Measurements from ENCODE around the gene MTREX. TPM values are rescaled to one million over a fixed set of nuclear protein-coding genes. Genes with fewer than 3 reads are reported as not detected.

The MTREX gene
- total and polyA plus RNA-seq, 2 of the 8 experiments (the other 6 are each of a cell fraction or from before 2014, with no cell fraction given): 16.0 to 130 TPM

DNA sequence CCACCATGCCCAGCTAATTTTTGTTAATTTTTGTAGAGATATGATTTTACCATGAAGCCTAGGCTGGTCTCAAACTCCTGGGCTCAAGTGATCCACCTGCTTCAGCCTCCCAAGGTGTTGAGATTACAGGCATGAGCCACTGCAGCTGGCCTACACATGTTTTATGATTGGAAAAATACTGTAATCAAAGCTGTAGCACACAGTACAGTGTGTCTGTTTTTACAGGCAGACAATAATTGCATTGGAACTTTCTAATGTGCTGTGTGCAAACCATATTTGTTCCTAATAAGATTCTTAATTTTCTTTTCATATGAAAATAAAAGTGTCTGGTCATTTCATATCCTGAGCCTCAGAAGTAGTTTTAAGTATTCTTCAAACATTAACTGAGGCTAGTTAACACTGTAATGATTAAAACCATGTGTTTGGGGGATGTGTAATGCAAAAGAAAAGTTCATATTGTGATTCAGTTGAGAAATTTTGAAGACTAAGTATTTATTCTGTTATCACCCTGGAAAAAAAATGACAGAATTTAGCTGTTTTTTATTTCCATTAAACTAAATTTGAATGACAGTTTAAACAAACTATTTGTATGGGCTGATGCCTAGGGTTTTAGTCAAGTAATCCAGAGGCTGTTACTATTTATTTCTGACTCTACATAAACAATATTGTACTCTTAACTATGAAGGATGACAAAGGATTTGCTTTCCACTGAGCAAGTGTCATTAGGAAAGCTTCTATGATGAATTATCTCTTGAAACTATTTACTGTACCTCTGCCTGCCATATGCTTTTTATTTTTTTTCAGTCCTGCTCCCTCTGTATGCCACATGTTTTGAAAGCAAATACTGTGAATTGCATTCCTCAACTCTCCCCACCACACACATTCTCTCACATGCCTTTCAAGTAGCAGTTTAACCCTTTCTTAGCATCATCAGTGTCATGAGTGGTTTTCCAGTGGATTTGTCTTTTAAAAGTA is 111.5 kb downstream of the MTREX start:
- no peak for TF ChIP-seq RAD21 (IDR thresholded peaks at IDR 0.05 in 1 of 2, conservative IDR thresholded peaks at IDR 0.05 in 1 of 2; ENCODE audit: low read depth in 2 of 2, low read length in 2 of 2)
- no peak for TF ChIP-seq JUN (IDR thresholded peaks at IDR 0.05; ENCODE audit: low read depth, low read length)
- TF ChIP-seq NANOG (IDR thresholded peaks at IDR 0.05; ENCODE audit: insufficient read depth, low read depth, low read length, poor library complexity, severe bottlenecking): no peak
- TF ChIP-seq, protein P1, sequence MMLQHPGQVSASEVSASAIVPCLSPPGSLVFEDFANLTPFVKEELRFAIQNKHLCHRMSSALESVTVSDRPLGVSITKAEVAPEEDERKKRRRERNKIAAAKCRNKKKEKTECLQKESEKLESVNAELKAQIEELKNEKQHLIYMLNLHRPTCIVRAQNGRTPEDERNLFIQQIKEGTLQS (IDR thresholded peaks at IDR 0.05; ENCODE audit: insufficient read depth, low read depth, low read length): no peak
- Histone ChIP-seq H3K79me2 (ENCODE audit: control insufficient read depth in 1 of 2, insufficient read depth in 2 of 2, low read length in 2 of 2) (no peaks in the 10 kb centered on the region; a peak in 1 of 4 replicates), H3K9me3 (ENCODE audit: insufficient read depth in 2 of 2, low read depth in 1 of 2, low read length in 1 of 2) (no peaks in the 10 kb centered on the region), H2BK5ac (ENCODE audit: low read depth, low read length) (no peak overlapping the region), H4K91ac (replicated peaks; ENCODE audit: insufficient read length, low read length) (no peak overlapping the region), H3K4me1 (replicated peaks in 1 of 4; ENCODE audit: control insufficient read depth in 3 of 4, insufficient read depth in 4 of 4, low read length in 3 of 4) (peaks cover 0 to 2% (median 0%) of the 10 kb centered on the region in 4 experiments; a peak in 1 of 7 replicates), H3K4me2 (ENCODE audit: insufficient read depth in 1 of 2, low read depth in 2 of 2, low read length in 2 of 2) (no peak overlapping the region), H4K20me1 (replicated peaks in 1 of 2; ENCODE audit: control insufficient read depth in 1 of 2, insufficient read depth in 2 of 2, low read length in 2 of 2) (peaks cover 0 to 2% of the 10 kb centered on the region in 2 experiments), H3K23me2 (ENCODE audit: low read depth, low read length) (no peaks in the 10 kb centered on the region), H3K14ac (ENCODE audit: insufficient read length) (no peak overlapping the region), H2BK20ac (ENCODE audit: low read length) (no peak overlapping the region), H4K5ac (ENCODE audit: insufficient read length, low read depth, low read length) (no peak overlapping the region), H3K27me3 (replicated peaks in 1 of 4; ENCODE audit: control insufficient read depth in 3 of 4, extremely low read depth in 1 of 4, insufficient read depth in 3 of 4, low read length in 3 of 4) (no peaks in the 10 kb centered on the region), H2BK15ac (ENCODE audit: low read length) (no peak overlapping the region), H3K79me1 (ENCODE audit: low read depth, low read length) (no peaks in the 10 kb centered on the region), H2BK12ac (ENCODE audit: low read depth, low read length) (no peak overlapping the region), H3K4ac (replicated peaks; ENCODE audit: insufficient read length, low read depth, low read length) (no peak overlapping the region), H2AK5ac (ENCODE audit: low read depth, low read length) (no peak overlapping the region), H2BK120ac (replicated peaks; ENCODE audit: low read depth, low read length) (no peak overlapping the region), H3K4me3 (ENCODE audit: extremely low read depth in 1 of 4, insufficient read depth in 2 of 4, low read depth in 3 of 4, low read length in 4 of 4) (no peak overlapping the region), H2AFZ (ENCODE audit: low read length) (no peak overlapping the region), H3K27ac (ENCODE audit: low read depth, low read length) (no peak overlapping the region), H3K36me3 (ENCODE audit: control insufficient read depth in 2 of 4, insufficient read depth in 4 of 4, low read length in 3 of 4) (peaks cover 2 to 42% (median 22%) of the 10 kb centered on the region in 4 experiments; a peak in 7 of 8 replicates), H3K18ac (ENCODE audit: extremely low read depth, low read length) (no peak overlapping the region), H4K8ac (ENCODE audit: extremely low read depth, insufficient read depth, low read length) (no peak overlapping the region), H3K9ac (replicated peaks in 1 of 4; ENCODE audit: extremely low read depth in 1 of 4, low read depth in 3 of 4, low read length in 3 of 4) (no peak overlapping the region), H3K23ac (ENCODE audit: insufficient read length) (no peak overlapping the region), H3K56ac (replicated peaks; ENCODE audit: insufficient read length, low read depth, low read length) (no peak overlapping the region)
- ChIA-PET POLR2A (ENCODE audit: partially characterized antibody) (interaction anchor here (1.0 kb wide), 2 partner anchors 10 to 95 kb away, joined by 3 read pairs; no protein-coding TSS in a partner anchor), CTCF (ENCODE audit: partially characterized antibody) (interaction anchor here (0.8 to 2.0 kb wide), 6 partner anchors 10 to 273 kb away, joined by 3 to 5 read pairs (median 4); no protein-coding TSS in a partner anchor)
- DNase-seq (ENCODE audit: low read depth in 1 of 2, low spot score in 2 of 2) (no peak), FAIRE-seq (no peak)
